ENCODE data around the gene NECTIN1. TPM values are rescaled to one million over a fixed set of nuclear protein-coding genes. Genes with fewer than 3 reads are reported as not detected.

Gene NECTIN1
- 0.52 and 1.1 TPM in 2 replicates for total RNA-seq (2014; rRNA removed; shearing (Covaris generic); ENCODE audit: low replicate concordance)

GRCh38 chr11:119728651-119729580 lies at the start of gene NECTIN1:
Gene NECTIN1, minus strand, starts transcription at chr11:119729200. Its CDS starts 647 bp downstream, at chr11:119728553.
- in situ Hi-C loops (cut with HindIII; ENCODE audit: low pct_unique_long_range_greater_than_20kb, low sequenced_read_pairs) = no loop called here
- peak; percentile 87 for DNase-seq (ENCODE audit: low read depth)

DNA sequence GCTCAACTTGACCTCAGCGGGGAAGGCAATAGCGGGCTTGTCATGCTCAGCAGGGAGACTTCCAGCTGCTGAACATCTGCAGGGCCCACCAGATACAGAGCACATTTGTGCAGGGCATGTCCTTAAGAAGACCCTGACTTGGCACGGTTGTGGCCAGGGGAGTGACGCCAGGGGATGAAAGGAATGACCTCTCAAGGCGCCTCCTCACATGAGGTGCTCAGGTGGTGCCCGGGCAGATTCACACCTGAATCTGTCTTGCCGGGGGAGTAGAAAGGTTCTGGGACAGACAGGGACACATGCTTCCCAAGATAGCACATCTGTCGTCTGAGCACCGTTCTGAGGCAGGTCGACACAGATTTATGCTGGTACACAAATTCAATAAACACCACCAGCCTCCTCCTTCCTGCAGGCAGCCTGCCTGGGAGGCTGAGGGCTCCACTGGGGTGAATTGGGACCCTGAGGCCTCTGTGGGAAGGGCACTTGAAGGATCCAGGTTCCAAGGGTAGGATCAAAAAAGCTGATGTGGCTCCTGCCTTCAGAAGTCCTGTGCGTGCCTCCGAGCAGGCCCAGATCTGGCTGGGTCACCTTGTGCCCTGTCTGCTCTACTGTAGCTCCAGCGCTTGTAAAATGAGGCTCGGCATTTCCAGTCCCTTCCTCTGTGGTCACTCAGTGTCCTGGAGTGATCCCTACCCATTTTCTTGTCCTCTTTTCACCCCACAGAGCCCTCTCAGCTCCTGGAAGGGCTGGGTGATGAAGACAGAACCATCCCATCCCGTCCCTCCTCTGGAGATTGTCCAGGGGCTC lies 49.6 kb upstream of the NECTIN1 start:
- DNase-seq (ENCODE audit: low read depth) = no peak
- in situ Hi-C loops (cut with HindIII; ENCODE audit: low pct_unique_long_range_greater_than_20kb, low sequenced_read_pairs) = no loop called here

DNA sequence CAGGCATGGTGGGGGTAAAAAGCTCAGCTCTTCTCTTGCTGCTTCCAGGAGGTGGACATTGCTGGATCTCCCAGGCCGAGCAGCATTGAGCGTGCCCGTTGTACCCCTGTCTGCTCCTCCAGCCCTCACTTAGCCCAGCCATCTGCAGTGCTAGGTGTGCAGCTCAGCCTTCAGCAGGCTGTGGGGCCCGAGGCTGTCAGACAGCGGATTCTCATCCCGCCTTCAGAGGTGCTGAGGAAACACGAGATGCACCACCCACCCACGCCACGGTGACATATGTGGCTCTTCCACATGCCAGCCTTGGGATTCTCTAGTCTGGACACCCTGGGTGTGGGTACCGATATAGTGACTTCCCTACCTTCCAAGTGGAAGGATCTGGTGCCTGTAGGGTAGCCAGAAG lies 48.9 kb upstream of the NECTIN1 start:
- DNase-seq (ENCODE audit: low read depth) = no peak
- in situ Hi-C loops (cut with HindIII; ENCODE audit: low pct_unique_long_range_greater_than_20kb, low sequenced_read_pairs) = no loop called here

DNA sequence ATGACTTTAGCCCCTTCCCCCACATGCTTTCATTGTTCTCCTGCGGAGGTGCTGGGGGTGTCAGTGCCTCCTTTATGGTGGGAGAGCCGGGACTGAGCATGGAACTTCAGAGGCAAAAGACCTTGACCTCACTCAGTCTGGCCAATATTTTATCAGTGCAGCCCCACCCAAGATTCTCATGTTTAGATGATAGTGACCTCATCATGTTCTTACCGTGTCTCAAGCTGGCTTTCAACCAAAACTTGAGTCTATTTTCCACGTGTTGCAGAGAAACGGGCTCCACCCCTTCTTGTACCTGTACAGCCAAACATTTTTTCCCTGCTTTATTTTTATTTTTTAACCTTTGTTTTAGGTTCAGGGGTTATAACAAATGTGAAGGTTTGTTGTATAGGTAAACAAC lies 47.7 kb upstream of the NECTIN1 start:
- no peak for DNase-seq (ENCODE audit: low read depth)
- in situ Hi-C loops (cut with HindIII; ENCODE audit: low pct_unique_long_range_greater_than_20kb, low sequenced_read_pairs) = no loop called here

DNA sequence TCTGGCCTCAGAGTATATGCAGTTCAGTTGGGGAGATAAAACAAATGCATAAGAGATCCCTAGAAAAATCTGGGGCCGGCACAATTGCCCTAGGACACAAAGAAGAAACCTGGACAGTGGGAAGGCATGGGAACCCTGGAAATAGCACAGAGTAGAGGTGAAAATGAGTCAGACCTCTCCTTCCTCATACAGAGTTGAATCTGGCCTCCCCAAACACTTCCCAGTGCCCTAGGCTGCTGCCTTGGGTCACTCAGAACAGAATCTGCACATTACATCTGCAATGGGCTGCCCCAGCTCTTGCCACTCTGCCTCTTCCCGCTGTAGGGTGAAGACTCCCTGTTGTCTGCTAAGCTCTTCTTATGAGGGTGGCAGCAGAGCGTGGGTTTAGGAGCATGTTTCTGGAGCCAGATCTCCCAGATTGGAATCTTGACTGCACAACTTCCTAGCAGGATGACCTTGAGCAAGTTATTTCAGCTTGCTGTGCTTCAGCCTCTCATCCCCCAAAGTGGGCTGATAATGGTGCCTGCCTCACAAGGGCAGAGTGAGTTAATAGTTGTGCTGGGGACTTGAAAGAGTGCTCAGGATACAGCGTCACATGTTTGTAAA lies 47.1 kb upstream of the NECTIN1 start:
- in situ Hi-C loops (cut with HindIII; ENCODE audit: low pct_unique_long_range_greater_than_20kb, low sequenced_read_pairs) = no loop called here

GRCh38 chr11:119774172-119774763 lies 45.3 kb upstream of the NECTIN1 start:
- in situ Hi-C loops (cut with HindIII; ENCODE audit: low pct_unique_long_range_greater_than_20kb, low sequenced_read_pairs) = no loop called here
- peak; percentile 18 for DNase-seq (ENCODE audit: low read depth)

More for the DNA sequence above, 47.1 kb upstream of the NECTIN1 start:
- DNase-seq (ENCODE audit: low read depth) = no peak

- in situ Hi-C loops (cut with HindIII; ENCODE audit: low pct_unique_long_range_greater_than_20kb, low sequenced_read_pairs) = no loop called here
- no peak for DNase-seq (ENCODE audit: low read depth)
These were observed 43.8 kb upstream of the NECTIN1 start for GRCh38 chr11:119772641-119773415.

GRCh38 chr11:119772076-119772475 lies 43.1 kb upstream of the NECTIN1 start:
- in situ Hi-C loops (cut with HindIII; ENCODE audit: low pct_unique_long_range_greater_than_20kb, low sequenced_read_pairs) = no loop called here

DNA sequence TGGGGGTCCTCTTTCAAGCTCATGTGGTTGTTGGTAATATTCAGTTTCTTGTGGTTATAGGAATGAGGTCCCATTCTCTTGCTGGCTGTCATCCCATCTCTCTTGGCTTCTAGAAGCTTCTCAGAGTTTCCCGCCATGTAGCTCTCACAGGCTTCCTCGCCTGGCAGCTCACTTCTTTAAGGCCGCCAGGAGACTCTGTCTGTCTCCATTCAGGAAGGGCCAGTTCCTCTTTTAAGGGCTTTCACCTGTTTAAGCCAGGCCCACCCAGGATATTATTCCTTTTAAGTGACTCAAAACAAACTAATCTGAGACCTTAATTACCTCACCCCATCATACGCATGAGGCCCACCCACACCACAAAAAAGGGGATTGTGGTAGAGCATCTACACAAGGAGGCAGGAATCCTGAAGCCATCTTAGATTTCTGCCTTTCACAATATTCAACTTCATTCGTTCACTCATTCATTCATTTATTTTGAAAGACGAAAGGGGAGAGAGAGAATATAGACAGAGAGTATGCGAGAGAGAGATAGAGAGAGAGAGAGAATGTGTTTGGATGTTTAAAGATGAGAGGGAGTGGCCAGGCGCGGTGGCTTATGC lies 42.3 kb upstream of the NECTIN1 start:
- in situ Hi-C loops (cut with HindIII; ENCODE audit: low pct_unique_long_range_greater_than_20kb, low sequenced_read_pairs) = no loop called here

More at GRCh38 chr11:119772076-119772475, 43.1 kb upstream of the NECTIN1 start:
- DNase-seq (ENCODE audit: low read depth) = no peak

GRCh38 chr11:119765628-119766027 lies 36.6 kb upstream of the NECTIN1 start:
- no peak for DNase-seq (ENCODE audit: low read depth)
- in situ Hi-C loops (cut with HindIII; ENCODE audit: low pct_unique_long_range_greater_than_20kb, low sequenced_read_pairs) = no loop called here

More for the DNA sequence above, 42.3 kb upstream of the NECTIN1 start:
- no peak for DNase-seq (ENCODE audit: low read depth)

- in situ Hi-C loops (cut with HindIII; ENCODE audit: low pct_unique_long_range_greater_than_20kb, low sequenced_read_pairs) = no loop called here
- DNase-seq (ENCODE audit: low read depth) = no peak
These were observed 35.3 kb upstream of the NECTIN1 start for GRCh38 chr11:119764108-119764868.

GRCh38 chr11:119763071-119763728 lies 34.2 kb upstream of the NECTIN1 start:
- no peak for DNase-seq (ENCODE audit: low read depth)
- in situ Hi-C loops (cut with HindIII; ENCODE audit: low pct_unique_long_range_greater_than_20kb, low sequenced_read_pairs) = no loop called here

DNA sequence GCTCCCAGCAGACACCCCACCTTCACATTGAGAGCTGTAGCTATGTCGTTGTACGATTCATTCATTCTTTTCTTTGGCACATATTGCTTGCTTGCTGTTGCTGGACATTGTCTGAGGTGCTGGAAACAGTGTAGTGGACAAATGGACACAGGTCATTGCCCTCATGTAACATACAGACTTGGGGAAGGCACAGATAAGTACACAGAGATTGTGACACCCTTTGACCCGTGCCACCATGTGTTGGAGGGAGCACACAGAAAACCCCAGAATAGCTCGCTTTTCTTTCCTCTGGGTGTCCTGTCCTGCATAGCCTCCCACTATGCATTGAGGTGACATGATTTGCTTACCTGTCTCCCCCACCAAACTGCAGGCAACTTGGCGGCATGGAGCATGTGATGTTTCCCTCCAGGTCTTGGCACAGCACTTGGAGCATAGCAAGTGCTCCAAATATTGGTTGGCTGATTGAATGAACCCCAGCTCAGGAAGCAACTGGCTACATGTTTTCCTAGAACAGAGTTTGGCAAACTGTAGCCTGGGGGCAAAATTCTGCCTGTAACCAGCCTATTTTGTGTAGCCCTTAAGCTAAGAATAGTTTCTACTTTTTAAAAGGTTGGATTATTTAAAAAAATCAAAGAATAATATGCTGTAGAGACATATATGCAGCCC lies 30.9 kb upstream of the NECTIN1 start:
- in situ Hi-C loops (cut with HindIII; ENCODE audit: low pct_unique_long_range_greater_than_20kb, low sequenced_read_pairs) = no loop called here
- DNase-seq (ENCODE audit: low read depth) = no peak

DNA sequence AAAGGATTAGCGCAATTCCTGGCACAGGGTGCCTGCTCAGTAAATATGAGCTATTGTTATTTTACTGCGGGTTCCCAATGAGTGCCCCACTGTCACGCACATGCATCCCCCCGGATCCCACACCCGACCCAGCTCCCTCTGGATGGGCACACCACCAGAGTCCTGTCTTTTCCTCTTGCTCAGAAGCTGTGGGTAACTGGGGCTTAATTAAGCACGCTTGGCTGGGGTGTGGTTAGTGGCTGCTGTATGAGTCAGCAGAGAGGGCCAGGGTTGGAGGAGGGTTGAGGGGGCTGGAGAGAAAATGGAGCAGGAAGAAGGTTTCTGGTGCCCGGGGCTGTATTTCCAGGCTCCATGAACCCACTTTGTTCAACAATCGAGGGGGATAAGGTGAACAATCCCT lies 30.3 kb upstream of the NECTIN1 start:
- peak; percentile 36 for DNase-seq (ENCODE audit: low read depth)
- in situ Hi-C loops (cut with HindIII; ENCODE audit: low pct_unique_long_range_greater_than_20kb, low sequenced_read_pairs) = no loop called here

GRCh38 chr11:119758291-119758690 lies 29.3 kb upstream of the NECTIN1 start:
- in situ Hi-C loops (cut with HindIII; ENCODE audit: low pct_unique_long_range_greater_than_20kb, low sequenced_read_pairs) = no loop called here
- DNase-seq (ENCODE audit: low read depth) = no peak

DNA sequence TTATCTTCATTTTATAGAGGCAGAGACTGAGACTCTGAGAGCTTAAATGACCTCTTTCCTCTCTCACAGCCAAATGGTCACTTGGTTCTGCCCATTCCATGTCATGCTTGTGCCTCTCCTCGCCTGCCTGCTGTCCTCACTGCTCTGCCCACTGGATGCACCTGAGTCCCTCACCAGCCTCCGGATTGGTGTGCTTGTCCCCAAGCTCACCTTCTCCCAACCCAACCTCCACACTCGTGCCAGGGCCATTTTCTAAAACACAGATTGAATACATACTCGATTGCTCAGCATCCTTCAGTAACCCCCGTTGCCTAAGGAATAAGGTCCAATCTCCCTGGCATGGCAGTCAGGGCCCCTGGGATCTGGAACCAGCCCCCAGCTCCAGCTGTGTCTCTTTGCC lies 28.4 kb upstream of the NECTIN1 start:
- in situ Hi-C loops (cut with HindIII; ENCODE audit: low pct_unique_long_range_greater_than_20kb, low sequenced_read_pairs) = no loop called here
- no peak for DNase-seq (ENCODE audit: low read depth)

All from Caki2 (cell line).